Measurements from ENCODE around the gene NPRL2. TPM values are rescaled to one million over a fixed set of nuclear protein-coding genes. Genes with fewer than 3 reads are reported as not detected.

The NPRL2 gene
- total and polyA plus RNA-seq, 3 donors from 2014 or later: 26.9 to 29.2 (median 28.0) TPM

DNA sequence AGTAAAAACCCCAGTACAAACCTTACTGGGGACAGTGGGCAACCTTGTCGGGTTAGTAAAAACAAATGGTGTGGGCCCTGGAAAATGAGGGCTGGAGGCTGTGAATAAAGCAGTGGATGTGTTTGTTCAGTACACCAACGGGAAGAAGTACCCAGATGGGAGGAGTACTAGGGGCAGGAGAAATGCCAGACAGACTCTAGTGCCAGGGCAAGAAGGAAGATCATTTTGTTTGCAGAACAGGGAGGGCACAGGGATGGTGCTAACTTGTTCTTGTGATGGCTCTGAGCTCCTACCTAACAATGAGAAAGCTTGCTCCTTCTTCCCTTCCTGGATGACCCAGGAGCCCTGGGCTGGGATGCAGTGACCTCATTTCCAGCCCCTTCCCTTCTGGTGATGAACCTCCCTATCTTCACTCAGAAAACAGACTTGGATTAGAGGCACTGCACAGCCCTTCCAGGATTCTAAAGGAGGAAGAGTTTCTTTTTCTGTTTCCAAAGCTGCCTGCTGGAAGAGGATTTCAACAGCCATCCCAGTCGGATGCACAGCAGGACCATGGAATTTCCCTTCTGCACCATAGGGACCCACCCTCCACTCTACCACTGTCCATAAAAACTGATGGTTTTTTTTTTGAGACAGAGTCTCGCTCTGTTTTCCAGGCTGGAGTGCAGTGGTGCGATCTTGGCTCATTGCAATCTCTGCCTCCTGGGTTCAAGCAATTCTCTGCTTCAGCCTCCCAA, 16.1 kb downstream of the NPRL2 start:
- H3K9me3 ChIP-seq: no peaks in the 10 kb centered on the region
- no peak for TF ChIP-seq POLR2A (IDR thresholded peaks at IDR 0.05)
- TF ChIP-seq, protein P1, sequence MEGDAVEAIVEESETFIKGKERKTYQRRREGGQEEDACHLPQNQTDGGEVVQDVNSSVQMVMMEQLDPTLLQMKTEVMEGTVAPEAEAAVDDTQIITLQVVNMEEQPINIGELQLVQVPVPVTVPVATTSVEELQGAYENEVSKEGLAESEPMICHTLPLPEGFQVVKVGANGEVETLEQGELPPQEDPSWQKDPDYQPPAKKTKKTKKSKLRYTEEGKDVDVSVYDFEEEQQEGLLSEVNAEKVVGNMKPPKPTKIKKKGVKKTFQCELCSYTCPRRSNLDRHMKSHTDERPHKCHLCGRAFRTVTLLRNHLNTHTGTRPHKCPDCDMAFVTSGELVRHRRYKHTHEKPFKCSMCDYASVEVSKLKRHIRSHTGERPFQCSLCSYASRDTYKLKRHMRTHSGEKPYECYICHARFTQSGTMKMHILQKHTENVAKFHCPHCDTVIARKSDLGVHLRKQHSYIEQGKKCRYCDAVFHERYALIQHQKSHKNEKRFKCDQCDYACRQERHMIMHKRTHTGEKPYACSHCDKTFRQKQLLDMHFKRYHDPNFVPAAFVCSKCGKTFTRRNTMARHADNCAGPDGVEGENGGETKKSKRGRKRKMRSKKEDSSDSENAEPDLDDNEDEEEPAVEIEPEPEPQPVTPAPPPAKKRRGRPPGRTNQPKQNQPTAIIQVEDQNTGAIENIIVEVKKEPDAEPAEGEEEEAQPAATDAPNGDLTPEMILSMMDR (IDR thresholded peaks at IDR 0.05): no peak
- WGBS, 2 donors: 72% methylated on average over 5 of the region's 5 CpGs
- H3K27ac ChIP-seq: peak overlapping the region in 1 of 2 donors; percentile 74
- no peak overlapping the region for H3K4me3 ChIP-seq
- no peak for DNase-seq
- H3K27me3 ChIP-seq: no peaks in the 10 kb centered on the region
- no peaks in the 10 kb centered on the region for H3K36me3 ChIP-seq (ENCODE audit: low read depth, missing control alignments)
- intact Hi-C loops (cut with DNase I; ENCODE audit: low total_unique reads): no loop called here
- peaks cover 35% of the 10 kb centered on the region for H3K4me1 ChIP-seq

DNA sequence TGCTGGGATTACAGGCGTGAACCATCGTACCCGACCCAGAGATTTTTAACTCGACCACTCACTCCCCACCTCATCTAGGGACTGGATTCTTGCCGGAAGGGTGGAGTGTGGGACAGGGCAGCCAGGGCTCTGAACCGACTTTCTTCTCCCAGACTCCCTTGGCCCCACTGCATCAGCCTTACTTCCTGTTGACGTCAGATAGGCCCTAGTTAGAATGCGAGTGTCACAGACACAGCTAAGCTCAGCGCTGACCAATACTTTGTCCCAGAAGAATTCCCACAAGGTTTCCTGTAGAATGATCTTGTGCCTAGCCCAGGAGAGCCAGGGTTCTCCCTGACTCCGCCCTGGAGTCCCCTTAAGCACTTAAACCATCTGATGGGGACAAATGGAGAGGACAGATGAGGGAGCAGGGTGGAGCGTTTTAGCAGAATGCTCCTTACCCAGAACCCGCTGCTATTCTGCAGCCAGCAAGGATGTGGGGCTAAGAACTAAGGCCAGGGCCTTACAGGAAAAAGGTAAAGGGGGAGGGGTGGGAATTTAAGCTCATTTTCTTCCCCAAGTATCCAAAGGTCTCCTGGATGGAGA, 16.7 kb downstream of the NPRL2 start:
- peaks cover 35% of the 10 kb centered on the region for H3K4me1 ChIP-seq
- no peak for TF ChIP-seq POLR2A (IDR thresholded peaks at IDR 0.05)
- TF ChIP-seq, protein P1 (IDR thresholded peaks at IDR 0.05): no peak
- DNase-seq: no peak
- WGBS, 2 donors: 62 to 73% methylated on average over 12 of the region's 12 CpGs
- H3K9me3 ChIP-seq: no peaks in the 10 kb centered on the region
- intact Hi-C loops (cut with DNase I; ENCODE audit: low total_unique reads): no loop called here
- H3K27me3 ChIP-seq: no peaks in the 10 kb centered on the region
- H3K4me3 ChIP-seq: no peak overlapping the region
- H3K27ac ChIP-seq: peak overlapping the region in 1 of 2 donors; percentile 74
- H3K36me3 ChIP-seq (ENCODE audit: low read depth, missing control alignments): no peaks in the 10 kb centered on the region

DNA sequence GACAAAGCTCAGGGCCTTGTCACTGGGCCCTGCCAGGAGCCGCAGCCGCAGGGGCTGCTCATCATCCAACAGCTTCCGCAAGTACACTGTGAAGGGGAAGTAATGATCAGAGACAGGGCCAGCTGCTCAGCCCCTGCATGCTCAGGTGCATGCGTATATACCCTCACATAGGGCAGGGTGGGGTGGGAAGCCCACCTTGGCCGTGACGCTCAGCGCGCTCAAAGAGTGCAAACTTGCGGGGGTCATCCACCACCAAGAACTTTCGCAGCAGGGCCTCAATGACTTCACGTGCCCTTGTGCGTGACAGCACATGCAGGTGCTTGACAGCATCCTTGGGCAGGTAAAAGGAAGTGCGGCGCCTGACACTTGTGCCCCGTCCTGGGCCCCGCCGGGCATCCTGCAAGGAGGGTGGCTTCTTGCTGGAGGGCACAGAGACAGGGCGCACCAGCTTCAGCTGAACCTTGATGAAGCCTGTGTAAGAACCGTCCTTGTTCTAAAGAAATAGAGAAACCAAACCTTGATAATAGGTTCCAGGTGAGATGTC, 19.1 kb downstream of the NPRL2 start:
- Histone ChIP-seq H3K27ac (no peak overlapping the region), H3K9me3 (no peaks in the 10 kb centered on the region), H3K36me3 (ENCODE audit: low read depth, missing control alignments) (no peaks in the 10 kb centered on the region), H3K27me3 (no peaks in the 10 kb centered on the region), H3K4me3 (no peak overlapping the region), H3K4me1 (peaks cover 42% of the 10 kb centered on the region)
- intact Hi-C loops (cut with DNase I; ENCODE audit: low total_unique reads): no loop called here
- TF ChIP-seq POLR2A (IDR thresholded peaks at IDR 0.05): no peak
- TF ChIP-seq, protein P1 (IDR thresholded peaks at IDR 0.05): no peak
- WGBS, 2 donors: 94 to 96% methylated on average over 15 to 19 of the region's 19 CpGs
- no peak for DNase-seq

DNA sequence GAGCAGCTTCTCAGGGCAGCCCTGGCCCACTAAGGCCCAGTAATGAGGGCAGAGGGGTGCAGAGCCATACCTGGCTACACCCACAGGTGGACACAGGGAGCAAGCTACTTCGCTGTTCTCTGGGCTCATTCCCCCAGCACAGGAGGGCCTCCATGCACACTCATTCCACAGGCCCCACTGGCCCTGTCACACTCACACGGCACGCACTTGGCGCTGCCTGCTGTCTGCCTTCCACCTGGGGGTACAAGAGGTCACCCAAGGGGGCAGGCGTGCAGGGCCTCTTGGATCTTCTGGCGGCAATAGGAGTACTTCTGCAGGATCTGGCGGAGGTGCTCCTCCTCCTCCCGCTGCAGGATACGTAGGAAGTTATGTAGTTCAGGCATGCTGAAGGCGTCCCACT, 20.2 kb downstream of the NPRL2 start:
- H3K27ac ChIP-seq: no peak overlapping the region
- DNase-seq: no peak
- H3K4me3 ChIP-seq: no peak overlapping the region
- no peaks in the 10 kb centered on the region for H3K36me3 ChIP-seq (ENCODE audit: low read depth, missing control alignments)
- no peaks in the 10 kb centered on the region for H3K27me3 ChIP-seq
- H3K9me3 ChIP-seq: no peaks in the 10 kb centered on the region
- intact Hi-C loops (cut with DNase I; ENCODE audit: low total_unique reads): no loop called here
- 88 to 91% methylated on average over 10 of the region's 10 CpGs for WGBS, 2 donors
- peaks cover 31% of the 10 kb centered on the region for H3K4me1 ChIP-seq
- no peak for TF ChIP-seq POLR2A (IDR thresholded peaks at IDR 0.05)
- TF ChIP-seq, protein P1 (IDR thresholded peaks at IDR 0.05): no peak
